Esophagus squamous epithelium (tissue), 5 donors: Measurements from ENCODE around the gene ADGRG1. TPM values are rescaled to one million over a fixed set of nuclear protein-coding genes. Genes with fewer than 3 reads are reported as not detected.
"Not testable (repeated sequence)": the region's sequence is repeated elsewhere in the genome, so short reads cannot be mapped to it uniquely, and the experiment has no call there.

ENCODE experiments used
- DNase-seq: peaks from one replicate; lab custom pipeline; 2025; lab: John Stamatoyannopoulos, UW
- H3K27ac ChIP-seq, 4 donors: fragments of 200-600 bp; sonication (generic); one replicate each; pipeline ENCODE4 v1.5.1; 2016 to 2019; ENCODE audit warnings: mild to moderate bottlenecking in 1 of 4
- H3K27me3 ChIP-seq, 4 donors: fragments of 200-600 bp; sonication (generic); 1 replicate in 3 of 4; 2 replicates in 1 of 4; pipeline versions ENCODE4 v1.5.1 to v1.6.0; 2017 to 2021; ENCODE audit warnings: antibody characterized with exemption in 1 of 4
- H3K36me3 ChIP-seq, 3 donors: fragments of 200-600 bp; sonication (generic); one replicate each; pipeline ENCODE4 v1.5.1; 2016 to 2019
- H3K4me1 ChIP-seq, 3 donors: fragments of 200-600 bp; sonication (generic); one replicate each; pipeline ENCODE4 v1.5.1; 2017 to 2019
- H3K4me3 ChIP-seq, 4 donors: fragments of 200-600 bp; sonication (generic); 1 replicate in 3 of 4; 2 replicates in 1 of 4; pipeline ENCODE4 v1.5.1; 2016 to 2019; ENCODE audit warnings: mild to moderate bottlenecking in 2 of 4, moderate library complexity in 1 of 4
- H3K9me3 ChIP-seq, 3 donors: fragments of 200-600 bp; sonication (generic); one replicate each; pipeline ENCODE4 v1.5.1; 2016 to 2019
- CTCF ChIP-seq, 6 experiments: fragments of 450-650 bp in 4 of 6; fragments of 200-600 bp in 2 of 6; sonication (generic) in 2 of 6; IDR thresholded peaks; one replicate each; pipeline ENCODE4 v1.5.1; 2016 to 2019; ENCODE audit warnings: antibody characterized with exemption in 6 of 6, mild to moderate bottlenecking in 4 of 6, moderate library complexity in 4 of 6
- POLR2A ChIP-seq, 4 donors: fragments of 450-650 bp; IDR thresholded peaks; one replicate each; pipeline ENCODE4 v1.6.1; 2017; ENCODE audit warnings: antibody characterized with exemption in 4 of 4, mild to moderate bottlenecking in 4 of 4, moderate library complexity in 3 of 4
- WGBS, 2 donors: methylation state at CpG; one replicate each; pipeline ENCODE4 v1.1.5; 2018; 5-methylcytosine and 5-hydroxymethylcytosine counted together
- intact Hi-C: fragments of 100-400 bp; cut with DNase I; formaldehyde crosslinking; loops from one replicate; pipeline ENCODE4 v1.15.0; 2022
- total RNA-seq, 4 donors: library from RNA; depleted of rRNA; stranded (reverse); fragments of >200 nt; gene quantifications; one replicate each; pipeline ENCODE4 v1.1.0, GENCODE V29; 2016
- donor health status: DM: yes; HTN: yes; CAD: no.

Gene ADGRG1
- total RNA-seq, 4 donors from 2014 or later = 37.0 to 65.5 (median 42.1) TPM

GRCh38 chr16:57707331-57707730 is 78.9 kb downstream of the ADGRG1 start:
- no peak for DNase-seq
- TF ChIP-seq CTCF (IDR thresholded peaks at IDR 0.05) (no peak), POLR2A (IDR thresholded peaks at IDR 0.05) (no peak)
- intact Hi-C loops = no loop called here
- no peaks in the 10 kb centered on the region for H3K4me1 ChIP-seq
- no peaks in the 10 kb centered on the region for H3K9me3 ChIP-seq
- no peak overlapping the region for H3K27ac ChIP-seq
- H3K4me3 ChIP-seq = no peak overlapping the region
- WGBS, 2 donors = 17 to 90% methylated on average over 1 to 4 of the region's 11 CpGs
- peaks cover 0 to 10% (median 0%) of the 10 kb centered on the region in 4 donors for H3K27me3 ChIP-seq
- H3K36me3 ChIP-seq = no peaks in the 10 kb centered on the region

DNA sequence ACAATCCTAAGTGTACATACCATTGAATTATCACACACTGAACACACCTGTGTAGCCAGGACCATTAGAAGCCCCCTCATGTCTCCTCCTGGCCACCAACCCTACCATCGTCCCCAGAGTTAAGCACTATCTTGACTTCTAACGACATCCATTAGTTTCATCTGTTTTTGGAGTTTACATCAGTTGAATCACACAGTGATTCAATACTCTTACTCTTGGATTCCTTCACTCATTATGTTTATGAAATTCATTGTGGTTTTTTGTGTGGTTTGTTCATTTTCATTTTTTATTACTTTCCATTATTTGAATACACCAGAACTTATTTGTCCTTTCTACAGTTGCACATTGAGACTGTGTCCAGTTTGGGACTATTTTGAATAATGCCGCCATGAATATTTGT is 79.7 kb downstream of the ADGRG1 start:
- Histone ChIP-seq H3K27ac (no peak overlapping the region), H3K4me3 (no peak overlapping the region), H3K9me3 (no peaks in the 10 kb centered on the region), H3K4me1 (no peaks in the 10 kb centered on the region), H3K36me3 (no peaks in the 10 kb centered on the region), H3K27me3 (peaks cover 0 to 10% (median 0%) of the 10 kb centered on the region in 4 donors)
- DNase-seq = no peak
- 89 to 90% methylated on average over 3 of the region's 3 CpGs for WGBS, 2 donors
- TF ChIP-seq POLR2A (IDR thresholded peaks at IDR 0.05) = no peak
- TF ChIP-seq CTCF (IDR thresholded peaks at IDR 0.05) = no peak
- intact Hi-C loops = no loop called here

DNA sequence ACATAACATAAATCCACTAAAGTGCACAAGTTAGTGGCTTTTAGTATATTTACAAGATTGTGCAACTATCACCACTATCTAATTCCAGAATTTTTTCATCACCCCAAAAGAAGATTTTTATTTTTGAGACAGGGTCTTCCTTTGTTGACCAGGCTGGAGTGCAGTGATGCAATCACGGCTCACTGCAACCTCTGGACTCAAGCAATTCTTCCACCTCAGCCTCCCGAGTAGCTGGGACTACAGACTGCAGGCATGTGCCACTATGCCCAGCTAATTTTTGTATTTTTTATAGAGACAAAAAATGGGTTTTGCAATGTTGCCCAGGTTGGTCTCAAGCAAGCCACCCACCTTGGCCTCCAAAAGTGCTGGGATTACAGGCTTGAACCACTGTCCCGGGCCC is 81.2 kb downstream of the ADGRG1 start:
- H3K4me1 ChIP-seq = no peaks in the 10 kb centered on the region
- H3K9me3 ChIP-seq = no peaks in the 10 kb centered on the region
- TF ChIP-seq CTCF (IDR thresholded peaks at IDR 0.05) (no peak), POLR2A (IDR thresholded peaks at IDR 0.05) (no peak)
- intact Hi-C loops = no loop called here
- no peak overlapping the region for H3K4me3 ChIP-seq
- H3K36me3 ChIP-seq = no peaks in the 10 kb centered on the region
- peaks cover 0 to 14% (median 0%) of the 10 kb centered on the region in 4 donors for H3K27me3 ChIP-seq
- 81 to 88% methylated on average over 3 of the region's 3 CpGs for WGBS, 2 donors
- no peak for DNase-seq
- no peak overlapping the region for H3K27ac ChIP-seq

DNA sequence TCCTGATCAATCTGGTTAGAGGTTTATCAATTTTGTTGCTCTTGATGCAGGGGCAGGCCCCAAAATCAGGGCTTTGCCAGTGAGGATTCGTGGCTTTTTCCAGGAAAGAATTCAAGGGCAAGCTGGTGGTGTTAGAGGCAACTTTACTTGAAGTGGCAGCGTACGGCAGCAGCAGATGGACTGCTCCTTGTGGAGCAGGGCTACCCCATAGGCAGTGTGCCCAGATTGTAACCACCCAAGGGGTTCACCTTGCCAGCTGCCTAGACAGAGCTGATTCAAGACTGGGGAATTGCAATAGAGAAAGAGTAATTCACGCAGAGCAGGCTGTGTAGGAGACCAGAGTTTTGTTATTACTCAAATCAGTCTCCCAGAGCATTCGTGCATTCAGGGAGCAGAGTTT is 82.9 kb downstream of the ADGRG1 start:
- intact Hi-C loops = no loop called here
- no peaks in the 10 kb centered on the region for H3K9me3 ChIP-seq
- no peak overlapping the region for H3K4me3 ChIP-seq
- H3K27ac ChIP-seq = no peak overlapping the region
- peaks cover 0 to 29% (median 0%) of the 10 kb centered on the region in 4 donors for H3K27me3 ChIP-seq
- H3K36me3 ChIP-seq = no peaks in the 10 kb centered on the region
- TF ChIP-seq POLR2A (IDR thresholded peaks at IDR 0.05) = no peak
- TF ChIP-seq CTCF (IDR thresholded peaks at IDR 0.05) = no peak
- DNase-seq = no peak
- WGBS, 2 donors = 72 to 89% methylated on average over 4 to 5 of the region's 5 CpGs
- H3K4me1 ChIP-seq = no peaks in the 10 kb centered on the region

GRCh38 chr16:57711993-57712392 is 83.6 kb downstream of the ADGRG1 start:
- intact Hi-C loops = no loop called here
- WGBS, 2 donors = 88 to 97% methylated on average over 3 of the region's 3 CpGs
- no peak overlapping the region for H3K27ac ChIP-seq
- H3K27me3 ChIP-seq = peaks cover 0 to 29% (median 0%) of the 10 kb centered on the region in 4 donors
- H3K4me1 ChIP-seq = no peaks in the 10 kb centered on the region
- H3K9me3 ChIP-seq = no peaks in the 10 kb centered on the region
- TF ChIP-seq POLR2A (IDR thresholded peaks at IDR 0.05) = no peak
- TF ChIP-seq CTCF (IDR thresholded peaks at IDR 0.05) = no peak
- no peak overlapping the region for H3K4me3 ChIP-seq
- no peaks in the 10 kb centered on the region for H3K36me3 ChIP-seq
- no peak for DNase-seq

GRCh38 chr16:57712569-57712968 is 84.1 kb downstream of the ADGRG1 start:
- intact Hi-C loops, H3K36me3 ChIP-seq, H3K9me3 ChIP-seq, H3K4me3 ChIP-seq, H3K27ac ChIP-seq, DNase-seq, H3K4me1 ChIP-seq: not testable (repeated sequence)
- H3K27me3 ChIP-seq = peaks cover 0 to 26% (median 0%) of the 10 kb centered on the region in 4 donors
- 52 to 65% methylated on average over 6 of the region's 6 CpGs for WGBS, 2 donors
